ENCODE data around the gene HOXA3. TPM values are rescaled to one million over a fixed set of nuclear protein-coding genes. Genes with fewer than 3 reads are reported as not detected.

HOXA3 gene
- total and polyA plus RNA-seq, 9 of the 15 experiments (the other 6 are each of a cell fraction or from before 2014, with no cell fraction given): 0.04 to 0.13 TPM; not detected in 7

DNA sequence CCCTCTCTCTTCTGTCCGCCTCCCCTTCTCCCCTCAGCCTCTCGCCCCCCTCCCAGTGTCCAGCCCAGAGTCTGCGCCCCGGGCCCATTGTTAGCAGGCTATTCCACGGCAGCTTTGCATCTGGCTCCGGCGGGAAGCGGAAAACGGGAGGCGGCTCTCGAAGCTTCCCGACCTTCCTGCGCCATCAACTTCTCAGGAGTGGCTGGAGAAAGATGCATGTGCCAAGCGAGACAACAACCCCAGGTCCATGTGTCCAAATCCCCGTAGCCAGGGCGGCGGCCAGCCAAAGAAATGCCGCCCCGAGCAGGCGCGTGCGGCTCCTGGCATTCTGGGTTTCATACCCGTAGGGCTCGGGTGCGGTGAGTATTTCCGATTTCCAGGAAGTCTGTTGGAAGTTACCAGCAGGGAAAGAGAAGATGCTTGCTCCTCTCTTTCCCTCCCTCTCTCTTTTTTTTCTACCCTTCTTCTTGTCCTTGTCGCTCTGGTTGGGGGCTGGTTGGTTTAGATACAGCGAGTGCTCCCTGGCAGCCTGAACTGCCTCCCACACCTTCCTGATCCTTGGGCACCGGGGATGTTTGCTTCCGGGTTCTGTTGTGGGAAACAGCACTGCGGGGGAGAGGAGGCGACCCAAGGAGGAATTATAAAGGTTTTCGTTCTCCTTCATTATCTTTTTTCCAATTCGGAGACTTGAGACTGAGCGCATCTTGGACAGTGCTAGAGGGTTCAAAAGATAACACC is 48.7 kb downstream of the HOXA3 start:
- Histone ChIP-seq H3K4me2 (ENCODE audit: insufficient read depth, low read length) (no peak overlapping the region), H3K27me3 (ENCODE audit: control insufficient read depth in 2 of 2, insufficient read depth in 2 of 2, low read length in 2 of 2) (peaks cover 72 to 74% of the 10 kb centered on the region in 2 experiments), H3K79me2 (ENCODE audit: control insufficient read depth, insufficient read depth, low read length) (no peaks in the 10 kb centered on the region), H3K9me3 (replicated peaks; ENCODE audit: control insufficient read depth, insufficient read depth, low read depth, low read length) (no peaks in the 10 kb centered on the region), H3K36me3 (ENCODE audit: control insufficient read depth, insufficient read depth, low read length) (no peaks in the 10 kb centered on the region), H3K9me1 (ENCODE audit: control insufficient read depth, insufficient read depth, low read length) (no peaks in the 10 kb centered on the region), H2AFZ (ENCODE audit: low read depth, low read length) (no peak overlapping the region), H4K20me1 (replicated peaks; ENCODE audit: control insufficient read depth, insufficient read depth, low read length) (no peaks in the 10 kb centered on the region), H3K9ac (ENCODE audit: insufficient read depth in 1 of 2, low read depth in 2 of 2, low read length in 2 of 2) (no peak overlapping the region), H3K4me3 (no peak overlapping the region), H3K27ac (ENCODE audit: extremely low read depth, low read depth, low read length) (no peak overlapping the region), H3K4me1 (replicated peaks in 1 of 2; ENCODE audit: control insufficient read depth in 2 of 2, insufficient read depth in 2 of 2, low read length in 2 of 2) (peaks cover 0 to 11% of the 10 kb centered on the region in 2 experiments; a peak in 2 of 5 replicates)
- ChIA-PET POLR2A (no interaction called here), CTCF (ENCODE audit: low intra/inter-chr PET ratio) (no interaction called here)
- no peak for FAIRE-seq
- no peak for DNase-seq (ENCODE audit: extremely low read depth in 1 of 4, low spot score in 3 of 4)
- BruUV-seq (replicated peaks): no TSS peak
- ATAC-seq: no peak
- WGBS (ENCODE audit: insufficient coverage, low coverage, missing lambda C conversion rate): 4% methylated on average over 18 of the region's 35 CpGs
- in situ Hi-C loops (cut with MboI): no loop called here
- intact Hi-C loops (cut with micrococcal nuclease): no loop called here
- TF ChIP-seq NUFIP1 (IDR thresholded peaks at IDR 0.05; ENCODE audit: partially characterized antibody): no peak
- TF ChIP-seq ZNF347 (CRISPR knock-in tag; IDR thresholded peaks at IDR 0.05; ENCODE audit: low read depth): no peak
- TF ChIP-seq PCBP2 (IDR thresholded peaks at IDR 0.05; ENCODE audit: low read depth, low read length, poor library complexity, severe bottlenecking): no peak
- no peak for TF ChIP-seq MAFG (tag; conservative IDR thresholded peaks at IDR 0.05)
- no peak for TF ChIP-seq CBFB (CRISPR knock-in tag; IDR thresholded peaks at IDR 0.05)
- TF ChIP-seq ETS2 (tag; IDR thresholded peaks at IDR 0.05; ENCODE audit: borderline replicate concordance, poor library complexity, severe bottlenecking): no peak
- no peak for TF ChIP-seq KHSRP (IDR thresholded peaks at IDR 0.05)
- no peak for TF ChIP-seq PRMT5 (CRISPR knock-in tag; IDR thresholded peaks at IDR 0.05)
- no peak for TF ChIP-seq ZNF79 (CRISPR knock-in tag; IDR thresholded peaks at IDR 0.05; ENCODE audit: low read depth)

Measured in K562 (cell line).